Stimulated activated CD8-positive, alpha-beta memory T cell treated with anti-CD3 and anti-CD28 coated beads, Interleukin-4, amount 100 ng/mL, for 4 hours (primary cell): Measurements from ENCODE around the gene TASOR.

ENCODE experiments used
- DNase-seq, 2 donors: peaks; one replicate each; pipeline ENCODE4 v3.0.0-alpha.2; 2020; ENCODE audit warnings: low read depth in 2 of 2, low spot score in 1 of 2

The TASOR gene

DNA sequence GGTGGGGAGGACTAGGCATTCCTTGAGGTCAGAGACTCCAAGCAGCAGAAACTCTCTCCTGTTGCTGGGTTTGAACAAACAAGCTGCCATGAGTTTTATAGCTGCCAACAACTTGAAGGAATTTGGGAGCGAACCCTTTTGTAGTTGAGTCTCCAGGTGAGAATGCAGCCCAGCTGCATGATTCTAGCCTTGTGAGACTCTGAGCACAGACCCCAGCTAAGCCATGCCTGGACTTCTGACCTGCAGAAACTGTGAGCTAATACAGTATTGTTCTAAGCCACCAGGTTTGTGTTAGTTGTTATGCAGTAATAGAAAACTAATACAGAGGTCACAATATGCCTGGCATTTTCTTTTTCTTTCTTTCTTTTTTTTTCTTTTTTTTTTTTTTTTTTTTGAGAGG is 6.2 kb upstream of the TASOR start:
- no peak for DNase-seq

DNA sequence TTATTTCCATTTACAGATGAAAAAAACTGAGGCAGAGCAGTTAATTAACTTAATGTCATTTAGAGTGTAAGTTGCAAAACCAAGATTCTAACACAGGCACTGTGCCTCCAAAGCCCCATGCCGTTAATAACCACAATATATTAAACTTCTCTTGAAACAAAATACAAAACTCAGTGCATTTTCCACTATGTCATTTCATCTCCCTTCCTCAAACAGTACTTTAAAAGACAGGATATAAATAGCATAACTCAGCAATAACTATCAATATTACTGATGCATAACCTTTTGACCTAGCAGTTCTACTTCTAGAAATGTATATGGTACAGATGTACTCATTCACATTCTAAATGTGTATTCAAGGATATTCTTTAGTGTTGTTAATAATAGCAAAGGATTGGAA is 5.1 kb upstream of the TASOR start:
- no peak for DNase-seq

DNA sequence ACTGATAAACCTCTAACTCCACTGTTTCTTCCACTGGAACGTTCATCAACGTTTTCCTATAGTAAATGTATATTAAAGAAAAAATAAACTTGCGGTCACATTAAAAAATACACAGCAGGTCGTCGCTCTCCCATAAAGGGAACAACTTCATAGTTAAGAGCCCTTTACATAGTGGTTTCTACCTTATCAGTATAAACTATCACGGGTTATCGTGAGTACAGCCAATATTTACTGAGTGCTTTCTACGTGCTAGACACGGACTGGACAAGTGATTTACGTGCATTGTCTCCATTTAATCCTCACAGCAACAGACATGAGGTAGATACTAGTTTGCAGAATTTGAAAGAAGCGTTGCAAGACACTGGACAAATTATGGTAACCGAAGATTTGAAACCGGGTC is 964 bp upstream of the TASOR start:
- no peak for DNase-seq

DNA sequence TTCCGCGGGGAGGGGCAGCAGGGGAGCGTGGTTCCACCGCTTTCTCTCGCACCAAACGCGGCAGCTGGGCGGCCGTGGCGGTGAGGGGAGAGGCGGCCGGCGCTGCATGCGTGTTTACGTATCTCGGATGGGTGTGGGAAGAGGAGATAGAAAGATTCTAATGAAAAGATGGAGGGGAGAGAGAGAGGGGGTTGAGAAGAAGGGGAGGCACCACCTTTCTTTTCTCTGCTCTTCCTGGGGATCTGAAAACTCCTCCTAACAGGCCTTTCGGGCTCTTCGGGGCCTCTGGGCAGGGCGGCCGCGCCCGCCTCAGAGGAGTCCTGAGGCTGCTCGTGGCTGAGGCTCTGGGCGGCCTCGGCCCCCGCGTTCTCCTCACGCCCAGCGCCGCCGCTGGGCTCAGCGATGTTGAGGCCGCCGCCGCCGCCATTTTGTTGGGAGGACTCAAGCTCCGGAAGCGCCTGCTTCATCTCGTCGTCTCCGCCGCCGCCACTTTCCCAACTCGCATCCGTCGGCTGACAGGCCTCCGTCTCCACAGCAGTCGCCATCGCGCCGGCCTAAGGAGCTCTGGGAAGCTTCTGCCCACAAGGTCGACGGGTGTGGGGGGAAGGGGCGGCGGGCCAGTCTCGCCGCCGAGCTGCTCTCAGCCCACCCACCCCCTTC is 473 bp downstream of the TASOR start:
- peak; percentile 50 to 53 for DNase-seq

DNA sequence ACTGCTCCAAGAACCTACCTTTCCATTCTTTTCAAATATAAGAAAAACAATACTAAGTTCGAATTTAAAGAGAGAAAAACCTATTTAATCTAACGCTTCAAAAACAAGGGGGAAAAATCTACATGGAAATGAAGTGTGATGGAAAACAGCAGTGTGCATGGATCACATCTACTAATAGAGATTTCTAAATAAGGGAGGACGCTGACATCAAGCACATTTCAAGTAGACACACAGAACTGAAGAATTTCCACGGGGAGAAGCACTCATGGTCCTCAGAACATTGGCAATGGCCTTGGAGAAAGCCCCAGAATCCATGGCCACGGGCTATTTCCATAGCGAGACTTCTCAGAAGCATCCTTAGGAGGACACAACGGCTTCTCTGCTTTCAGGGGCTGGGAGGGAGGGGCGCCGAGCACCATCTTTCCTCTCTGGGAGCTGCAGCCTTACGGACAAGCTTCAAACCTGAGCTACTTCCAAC is 1.0 kb downstream of the TASOR start:
- DNase-seq, result no peak

DNA sequence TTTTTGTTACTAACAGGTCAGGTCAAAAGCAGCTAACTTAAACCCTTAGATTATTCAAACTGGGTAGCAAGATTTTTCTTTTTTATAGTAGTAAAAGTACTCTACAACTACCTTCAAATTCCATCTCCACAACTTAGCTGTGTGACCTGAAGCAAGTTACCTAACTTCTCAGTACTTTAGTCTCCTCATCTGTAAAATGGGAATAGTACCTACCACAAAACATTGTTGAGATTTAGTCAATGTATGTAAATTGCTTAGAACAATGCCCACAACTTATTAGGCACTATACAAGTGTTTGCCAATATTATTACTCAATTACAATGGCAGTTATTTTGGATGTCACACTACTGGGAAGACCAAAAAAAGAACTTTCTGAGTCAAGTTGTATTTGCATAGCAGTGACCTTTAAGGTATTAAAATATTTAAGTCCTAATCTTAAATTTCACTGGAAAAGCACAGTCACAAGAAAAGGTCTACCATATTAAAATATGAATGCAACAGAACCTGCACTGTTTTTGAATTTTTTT is 2.9 kb downstream of the TASOR start:
- DNase-seq, result no peak

DNA sequence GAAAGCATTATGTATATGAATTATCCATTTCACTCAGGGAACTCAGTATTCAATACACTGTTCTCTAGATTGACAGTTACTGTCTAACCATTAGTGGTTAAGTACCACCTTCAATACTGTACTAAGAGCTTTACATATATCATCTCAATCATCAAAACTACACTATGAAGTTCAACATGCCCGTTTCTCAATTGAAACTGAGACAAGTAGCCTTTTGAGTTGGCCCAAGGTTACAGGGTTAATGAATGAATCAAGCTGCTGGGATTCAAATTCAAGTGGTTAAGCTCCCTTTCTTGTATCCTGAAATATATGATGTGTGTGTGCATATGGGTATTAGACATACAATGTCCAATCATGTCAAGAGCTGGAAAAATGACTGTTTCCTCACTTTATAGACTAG is 5.8 kb downstream of the TASOR start:
- no peak for DNase-seq

DNA sequence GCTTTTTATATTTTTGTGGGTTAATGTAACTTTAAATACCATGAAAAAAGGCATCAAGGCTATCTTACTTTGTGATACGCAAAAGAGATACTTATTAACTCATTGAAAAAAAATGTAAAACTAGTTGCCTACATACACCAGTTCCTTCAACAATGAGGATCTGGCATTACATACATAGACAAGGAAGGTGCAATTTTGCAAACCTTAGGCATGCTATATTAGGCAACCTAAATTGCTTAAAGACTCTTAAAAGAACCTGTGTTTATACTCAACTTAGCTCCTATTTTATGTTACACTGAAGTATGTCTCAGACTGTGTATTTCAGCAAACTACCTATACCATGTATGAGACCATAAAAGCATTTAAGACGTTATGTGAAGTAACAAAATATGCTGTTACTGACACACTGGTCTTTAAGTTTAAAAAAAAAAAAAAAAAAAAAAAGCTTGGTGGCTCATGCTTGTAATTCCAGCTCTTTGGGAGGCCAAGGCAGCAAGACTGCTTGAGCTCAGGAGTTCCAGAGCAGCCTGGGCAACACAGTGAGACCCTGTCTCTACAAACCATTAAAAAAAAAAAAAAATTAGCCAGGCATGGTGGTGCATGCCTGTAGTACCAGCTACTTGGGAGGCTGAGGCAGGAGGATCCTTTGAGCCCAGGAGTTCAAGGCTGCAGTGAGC is 9.1 kb downstream of the TASOR start:
- DNase-seq, result no peak

DNA sequence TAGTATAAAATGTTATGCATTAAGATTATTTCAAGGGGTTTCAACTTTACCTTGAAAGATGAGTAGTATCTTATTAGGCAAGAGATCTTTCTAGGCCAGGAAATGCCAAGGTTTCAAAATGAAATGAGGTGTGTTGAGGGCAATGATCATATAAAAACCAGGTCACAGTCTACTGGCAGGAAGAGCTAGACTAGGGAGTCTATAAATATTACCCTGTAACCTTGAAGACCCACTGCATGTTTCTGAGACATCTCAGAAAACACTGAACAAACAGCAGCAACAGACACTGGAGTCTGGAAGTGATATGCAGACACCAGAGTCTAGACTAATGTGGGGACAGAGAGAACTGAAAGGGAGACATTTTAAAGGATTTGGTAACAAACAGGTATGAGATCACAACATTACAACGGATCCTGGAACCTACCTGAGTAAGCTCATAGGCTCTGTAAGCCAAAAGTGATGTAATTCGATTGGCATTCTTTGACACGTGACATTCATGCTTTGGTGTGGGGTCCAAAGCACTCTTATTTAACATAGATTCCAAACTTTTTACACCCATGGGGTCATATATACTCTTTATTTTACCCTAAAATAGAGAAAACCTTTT is 15.0 kb downstream of the TASOR start:
- no peak for DNase-seq

DNA sequence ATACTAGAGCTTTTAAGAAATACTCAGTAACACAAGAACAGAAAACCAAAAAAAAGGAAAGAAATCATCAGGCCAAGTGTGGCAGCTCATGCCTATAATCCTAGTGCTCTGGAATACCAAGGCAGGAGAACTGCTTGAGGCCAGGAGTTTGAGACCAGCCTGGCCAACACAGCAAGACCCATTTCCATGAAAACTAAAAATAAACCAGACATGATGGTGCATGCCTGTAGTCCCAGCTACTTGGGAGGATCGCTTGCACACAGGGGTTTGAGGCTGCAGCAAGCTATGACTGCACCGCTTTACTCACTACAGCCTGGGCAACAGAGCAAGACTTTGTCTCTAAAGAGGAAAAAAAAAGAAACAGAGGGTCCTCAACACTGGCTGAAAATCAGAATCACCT is 18.2 kb downstream of the TASOR start:
- no peak for DNase-seq

DNA sequence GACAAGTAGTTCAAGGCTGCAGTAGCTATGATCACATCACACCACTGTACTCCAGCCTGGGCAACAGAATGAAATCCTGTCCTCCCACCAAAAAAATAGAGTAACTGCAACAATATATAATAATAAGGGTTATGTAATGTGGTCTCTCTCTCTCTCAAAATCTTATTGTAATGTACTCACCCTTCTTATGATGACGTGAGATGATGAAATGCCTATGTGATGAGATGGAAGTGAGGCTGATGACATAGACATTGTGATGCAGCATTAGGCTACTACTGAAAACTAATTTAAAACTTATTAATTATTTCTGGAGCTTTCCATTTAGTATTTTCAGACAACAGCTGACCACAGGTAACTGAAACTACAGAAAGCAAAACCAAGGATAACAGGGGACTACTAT is 27.4 kb downstream of the TASOR start:
- no peak for DNase-seq

DNA sequence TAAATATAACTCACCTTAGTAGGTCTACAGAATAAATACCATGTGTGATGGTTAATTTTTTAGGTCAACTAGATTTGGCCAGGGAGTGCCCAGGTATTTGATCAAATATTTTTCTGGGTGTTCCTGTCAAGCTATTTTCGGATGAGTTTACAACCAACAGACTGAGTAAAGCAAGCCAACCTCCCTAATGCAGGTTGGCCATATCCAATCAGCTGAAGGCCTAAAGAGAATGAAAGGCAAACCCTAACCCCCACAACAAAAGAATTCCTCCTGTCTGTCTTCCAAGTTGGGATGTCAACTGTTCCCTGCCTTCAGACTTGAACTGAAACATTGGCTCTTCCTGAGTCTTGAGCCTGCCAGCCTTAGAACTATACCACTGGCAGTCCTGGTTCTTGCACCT is 28.6 kb downstream of the TASOR start:
- DNase-seq, result no peak

DNA sequence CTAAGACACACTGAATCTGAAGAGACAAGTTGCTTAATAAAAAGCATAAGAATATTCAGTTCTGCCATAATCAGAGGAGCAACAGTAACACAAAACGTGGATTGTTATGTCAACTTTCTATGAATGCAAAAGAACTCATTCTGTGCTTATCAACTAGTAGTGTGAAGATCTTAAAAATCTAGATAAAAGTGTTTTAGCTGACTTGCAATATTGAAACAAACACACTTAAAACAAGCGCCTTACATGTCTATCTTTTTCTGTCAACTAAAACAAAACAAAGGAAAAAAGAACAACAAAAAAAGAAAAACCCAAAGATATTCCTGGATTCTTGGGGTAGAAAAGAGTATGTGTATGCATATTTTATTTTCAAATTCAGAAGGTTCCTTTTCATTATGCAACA is 37.7 kb downstream of the TASOR start:
- DNase-seq, result no peak

DNA sequence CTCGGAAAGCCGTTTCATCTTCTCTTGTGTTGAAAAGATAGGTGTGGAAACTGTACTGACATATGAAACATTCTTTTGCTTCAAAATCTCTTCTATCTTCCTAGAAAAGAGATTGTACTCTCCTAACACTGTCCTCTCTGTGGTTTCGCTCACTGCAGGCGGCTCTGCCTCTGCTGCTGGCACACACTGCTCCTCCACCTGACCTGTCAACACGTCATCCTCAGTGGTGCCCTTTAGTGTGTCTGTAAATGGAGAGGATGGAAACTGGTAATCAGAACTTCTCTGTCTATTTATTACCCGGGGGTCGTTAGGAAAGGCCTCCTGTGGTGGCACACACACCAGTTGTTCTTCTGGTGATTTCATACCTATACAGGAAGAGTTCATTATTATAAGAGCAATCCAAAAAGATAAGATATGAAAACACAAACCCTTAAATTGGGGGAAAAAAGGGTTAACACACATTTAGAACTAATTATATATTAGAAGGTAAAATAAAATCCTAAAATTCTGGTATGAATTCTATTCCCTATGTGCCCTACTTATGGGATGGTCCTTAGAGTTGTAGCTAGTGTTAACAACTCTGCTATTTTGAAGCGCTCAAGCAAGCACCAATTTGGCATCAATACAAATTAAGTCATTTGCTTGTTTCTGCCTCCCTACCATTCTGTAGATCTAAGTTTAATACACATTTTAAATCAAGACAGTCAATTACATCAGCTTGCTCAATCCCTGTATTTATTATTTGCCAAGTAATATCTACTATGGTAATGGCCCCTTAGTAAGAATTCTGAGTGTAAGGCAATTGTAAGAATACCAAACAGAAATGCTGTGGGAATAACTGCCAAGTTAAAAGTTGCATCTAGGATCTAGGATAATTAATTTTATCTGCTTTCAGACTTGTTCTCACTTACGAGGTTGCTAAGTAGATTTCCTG is 49.2 kb downstream of the TASOR start:
- no peak for DNase-seq
